ENCODE measurements around the gene EDDM3A.
"Not testable (repeated sequence)": the region's sequence is repeated elsewhere in the genome, so short reads cannot be mapped to it uniquely, and the experiment has no call there.

Gene EDDM3A, protein sequence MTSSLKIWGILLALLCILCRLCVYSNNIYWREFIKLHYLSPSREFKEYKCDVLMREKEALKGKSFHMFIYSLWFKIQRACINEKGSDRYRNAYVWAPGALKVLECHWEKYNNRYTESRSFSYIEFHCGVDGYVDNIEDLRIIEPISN

DNA sequence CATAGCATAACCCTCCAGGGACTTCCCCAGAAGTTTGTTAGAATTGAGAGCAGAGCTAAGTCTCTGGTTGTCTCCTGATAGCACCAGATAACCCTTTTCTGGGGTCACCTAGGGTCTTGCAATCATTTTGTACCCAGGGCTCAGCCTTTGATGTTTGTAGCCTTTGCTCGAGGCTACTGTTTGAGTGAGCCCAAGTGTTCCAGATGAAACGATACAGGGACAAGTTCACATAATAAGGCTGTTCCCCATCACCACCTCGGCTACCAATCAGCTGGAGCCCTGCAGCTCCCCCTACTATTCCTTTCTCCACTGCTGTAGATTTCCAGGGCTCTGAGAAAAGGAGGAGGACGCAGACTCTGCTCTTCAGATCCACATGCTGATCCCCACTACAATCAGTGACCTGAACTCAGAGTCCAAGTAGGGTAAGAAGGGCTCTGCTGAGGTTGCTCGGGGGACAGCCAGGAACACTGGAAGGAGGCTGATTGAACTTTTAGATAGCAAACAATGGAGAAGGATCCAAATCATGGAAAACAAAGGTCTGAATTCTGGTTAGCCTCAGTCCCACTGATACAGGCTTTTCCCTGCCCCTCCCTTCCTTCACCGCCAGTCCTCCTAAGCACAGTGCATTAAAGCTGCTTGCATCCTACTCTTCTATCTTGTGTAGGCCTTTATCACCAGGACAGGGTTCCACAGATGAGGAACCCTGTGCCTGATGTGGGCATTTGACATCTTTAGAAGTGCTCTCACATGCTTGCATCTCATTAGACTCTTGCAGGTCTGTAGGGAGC is at the start of gene EDDM3A:
TSS of gene EDDM3A (plus strand) at position 317 of the 788 bp plus-strand sequence. CDS start 1,694 bp downstream, outside the sequence.
- FAIRE-seq = no peak

DNA sequence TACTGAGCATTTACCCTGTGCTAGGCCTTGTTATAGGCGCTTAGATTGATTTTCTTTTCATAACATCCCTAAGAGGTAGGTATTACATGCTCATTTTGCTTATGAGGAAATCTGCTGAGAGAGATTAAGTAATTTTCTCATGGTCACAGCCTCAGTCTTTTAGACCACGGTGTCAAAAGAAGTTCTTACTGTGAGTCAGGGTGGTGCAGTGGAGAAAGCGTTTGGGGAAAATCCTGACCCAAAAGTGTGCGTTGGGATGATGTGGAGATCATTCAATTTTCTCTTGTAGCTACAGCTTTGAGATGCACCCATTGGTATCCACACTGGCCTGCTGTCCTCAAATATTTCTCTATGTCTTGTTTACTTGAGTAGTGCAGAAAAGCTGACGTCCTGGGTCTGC is 48.9 kb upstream of the EDDM3A start:
- no peak for FAIRE-seq

DNA sequence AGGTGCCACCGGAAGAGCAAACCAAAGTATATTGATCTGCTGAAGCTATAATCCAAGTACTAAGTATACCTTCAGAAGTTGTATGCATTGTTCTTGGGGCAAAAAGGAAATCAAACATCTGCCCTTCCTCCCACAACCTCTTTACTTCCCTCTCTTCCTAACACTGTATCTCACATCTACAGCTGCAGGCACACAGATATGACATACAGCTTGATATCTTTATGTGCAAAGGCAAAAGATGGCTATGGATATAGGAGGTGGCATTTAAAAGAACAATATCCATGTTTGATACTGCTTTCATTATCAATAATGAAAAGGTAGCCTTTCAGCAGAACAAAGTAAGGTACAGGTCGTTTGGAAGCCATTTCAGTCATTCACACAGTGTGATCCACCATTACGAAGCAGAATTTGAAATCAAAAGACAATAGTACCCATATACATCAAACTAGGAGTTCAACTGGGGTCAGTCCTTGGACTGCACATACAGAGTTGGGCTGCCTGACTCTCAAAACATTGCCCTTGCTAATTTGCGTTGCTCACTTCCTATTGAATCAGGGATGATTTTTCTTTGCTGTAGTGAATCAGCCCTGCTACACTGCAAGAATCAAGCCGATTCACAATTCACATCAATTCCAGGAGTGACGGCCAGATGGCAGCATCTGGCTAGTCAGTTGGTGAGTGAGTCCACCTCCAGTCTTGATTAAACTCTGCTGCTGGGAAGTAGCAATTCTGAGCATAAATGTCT is 48.2 kb upstream of the EDDM3A start:
- no peak for FAIRE-seq

- no peak for FAIRE-seq
These were observed 47.7 kb upstream of the EDDM3A start for GRCh38 chr14:20698018-20698329.

GRCh38 chr14:20698934-20699333 is 46.8 kb upstream of the EDDM3A start:
- FAIRE-seq = no peak

DNA sequence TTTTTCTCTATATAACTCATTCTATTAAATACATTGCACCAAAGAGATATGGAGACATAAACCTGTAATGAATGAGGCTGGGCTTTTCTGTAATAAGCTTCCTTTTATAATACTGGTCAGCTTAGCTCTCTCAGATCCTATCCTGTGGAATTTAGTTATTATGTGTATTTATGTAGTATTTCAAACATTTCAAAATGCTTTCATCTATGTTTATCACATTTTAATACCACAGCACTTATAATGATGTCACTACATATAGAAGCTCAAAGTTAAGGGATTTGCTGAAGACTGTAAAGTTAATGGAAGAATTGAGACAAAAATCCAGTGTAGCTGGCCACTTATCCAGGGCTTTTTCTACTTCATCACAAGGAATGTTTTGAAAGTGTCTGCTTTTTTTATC is 45.8 kb upstream of the EDDM3A start:
- FAIRE-seq = no peak

GRCh38 chr14:20700965-20701364 is 44.7 kb upstream of the EDDM3A start:
- not testable (repeated sequence) for FAIRE-seq

GRCh38 chr14:20706657-20707355 is 38.9 kb upstream of the EDDM3A start:
- FAIRE-seq = no peak

- no peak for FAIRE-seq
These were observed 38.1 kb upstream of the EDDM3A start for GRCh38 chr14:20707622-20708021.

DNA sequence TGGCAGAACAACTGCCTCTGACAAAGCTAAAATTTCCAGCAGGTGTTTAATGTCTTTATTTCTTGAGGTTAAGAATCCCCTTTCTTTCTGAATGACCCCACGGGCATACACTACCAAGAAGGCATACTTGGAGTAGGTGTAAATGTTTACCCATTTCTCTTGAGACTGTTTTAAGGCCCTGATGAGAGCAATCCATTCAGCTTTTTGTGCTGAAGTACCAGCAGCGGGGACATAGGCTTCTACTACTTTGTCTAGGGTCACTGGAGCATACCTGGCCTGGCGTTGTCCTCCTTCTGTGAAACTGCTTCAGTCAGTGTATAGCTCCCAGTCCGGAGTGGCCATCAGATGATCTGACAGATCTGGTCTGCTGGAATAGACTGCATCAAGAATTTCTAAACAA is 34.4 kb upstream of the EDDM3A start:
- no peak for FAIRE-seq

- FAIRE-seq = no peak
These were observed 34.0 kb upstream of the EDDM3A start for GRCh38 chr14:20711685-20712084.

- FAIRE-seq = no peak
These were observed 32.8 kb upstream of the EDDM3A start for GRCh38 chr14:20712904-20713303.

- no peak for FAIRE-seq
These were observed 31.0 kb upstream of the EDDM3A start for GRCh38 chr14:20714593-20715250.

DNA sequence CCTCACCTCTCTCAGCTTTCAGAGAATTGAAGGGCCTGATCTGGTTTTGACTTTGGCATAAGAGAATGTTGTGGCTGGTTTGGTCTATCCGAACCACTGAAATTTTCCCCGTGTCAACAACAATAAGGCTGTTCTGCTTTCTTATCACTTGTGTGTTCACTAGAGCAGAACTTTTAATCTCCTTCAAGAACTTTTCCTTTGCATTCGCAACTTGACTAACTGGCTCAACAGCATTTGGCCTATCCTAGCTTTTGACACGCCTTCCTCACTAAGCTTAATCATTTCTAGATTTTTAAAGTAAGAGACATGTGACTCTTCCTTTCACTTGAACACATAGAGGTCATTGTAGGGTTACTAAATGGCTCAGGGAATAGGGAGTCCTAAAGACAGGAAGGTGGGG is 25.9 kb upstream of the EDDM3A start:
- no peak for FAIRE-seq

GRCh38 chr14:20720741-20721140 is 24.9 kb upstream of the EDDM3A start:
- no peak for FAIRE-seq

DNA sequence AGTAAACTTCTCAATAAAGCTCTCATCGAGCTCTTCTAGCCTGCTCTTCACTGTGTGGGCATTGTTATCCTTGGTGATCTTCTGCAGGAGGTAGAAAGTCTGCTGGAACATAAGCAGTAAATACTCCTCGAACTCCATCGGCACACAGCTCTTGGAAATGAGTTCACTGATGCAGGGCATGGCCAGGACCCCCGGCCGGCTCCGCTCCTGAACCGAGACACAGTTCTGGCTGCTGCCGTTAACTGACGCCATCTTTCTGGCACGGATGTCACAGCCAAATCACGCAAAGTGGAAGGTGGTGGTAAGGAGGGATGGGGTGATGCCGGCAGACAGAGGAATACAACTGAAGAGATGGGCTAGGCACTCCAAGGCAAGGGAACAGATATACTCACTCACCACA is 23.7 kb upstream of the EDDM3A start:
- FAIRE-seq = no peak

DNA sequence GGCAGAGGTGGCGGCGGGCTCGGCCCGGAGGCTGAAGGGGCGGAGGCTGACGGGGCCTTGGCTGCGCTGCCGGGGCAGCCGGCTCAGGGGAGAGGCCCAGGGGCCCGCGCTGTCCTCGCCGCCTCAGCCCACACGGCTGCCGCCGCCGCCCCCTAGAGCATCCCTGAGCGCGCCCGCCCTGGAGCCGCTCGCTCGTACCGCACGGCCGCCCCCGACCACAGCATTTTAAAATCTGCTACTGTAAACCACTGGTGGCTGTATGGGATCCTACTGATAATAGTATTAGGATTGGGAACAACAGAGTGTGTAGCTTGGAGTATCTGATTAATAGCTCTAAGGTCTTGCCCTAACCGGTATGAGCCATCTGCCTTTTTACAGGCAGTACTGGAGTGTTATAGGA is 22.2 kb upstream of the EDDM3A start:
- no peak for FAIRE-seq

GRCh38 chr14:20726121-20726520 is 19.6 kb upstream of the EDDM3A start:
- FAIRE-seq = not testable (repeated sequence)

DNA sequence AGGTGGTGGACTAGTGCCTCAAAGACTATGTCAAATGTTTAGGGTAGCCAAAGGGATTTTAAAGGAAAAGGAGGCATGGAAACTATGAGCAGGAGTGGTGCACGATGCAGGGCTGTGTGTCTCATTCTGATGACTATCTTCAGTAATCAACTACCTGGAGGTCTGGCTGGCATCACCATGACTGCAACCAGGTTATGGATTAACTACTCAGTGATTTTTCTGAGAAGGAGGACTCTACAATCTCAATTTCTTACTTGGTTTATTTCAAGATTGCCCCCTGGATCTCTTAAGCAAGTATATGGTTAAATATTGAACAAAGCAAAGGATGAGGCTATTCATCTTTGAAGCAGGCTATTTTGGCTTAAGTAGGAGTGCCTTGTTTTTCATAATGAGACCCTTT is 19.2 kb upstream of the EDDM3A start:
- no peak for FAIRE-seq

- no peak for FAIRE-seq
These were observed 14.8 kb upstream of the EDDM3A start for GRCh38 chr14:20730891-20731290.

GRCh38 chr14:20732477-20732876 is 13.2 kb upstream of the EDDM3A start:
- no peak for FAIRE-seq

DNA sequence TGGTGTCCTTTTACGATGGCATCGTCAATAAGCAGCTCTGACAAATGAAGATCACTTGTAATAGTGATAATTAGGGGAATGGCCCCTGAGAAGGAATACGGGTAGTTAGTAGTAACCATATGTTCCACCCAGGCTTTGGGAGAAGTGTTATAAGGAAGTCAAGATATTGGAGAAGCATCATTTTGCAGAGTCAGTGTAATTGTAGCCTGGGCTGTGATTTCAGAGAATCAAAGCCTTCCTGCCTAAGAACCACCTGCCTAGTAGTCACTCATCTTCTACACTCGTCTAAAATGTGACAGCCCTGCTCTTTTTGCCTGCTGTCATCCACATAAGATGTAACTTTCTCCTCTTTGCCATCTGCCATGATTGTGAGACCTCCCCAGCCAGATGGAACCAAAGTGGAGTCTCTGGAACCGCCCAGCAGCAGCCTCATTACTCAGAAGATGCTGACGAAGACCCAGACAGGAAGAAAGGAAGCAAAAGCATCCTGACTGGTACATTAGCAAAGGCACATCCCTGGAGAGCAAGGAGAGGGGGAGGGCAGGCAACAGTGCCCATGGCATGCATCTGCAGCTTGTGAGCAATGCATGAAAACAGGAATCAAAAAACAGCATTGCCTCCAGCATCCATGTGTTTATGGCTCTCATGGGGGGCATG is 12.6 kb upstream of the EDDM3A start:
- FAIRE-seq = no peak

All from islet of Langerhans (tissue), 1 donor.